SK-N-SH treated with all-trans-retinoic acid at 6 μM for 48 hours (cell line): ENCODE results near the gene DCP1B.

ENCODE experiments used
- ARNTL ChIP-seq: fragments of 450-650 bp; formaldehyde crosslinking; IDR thresholded peaks from 2 replicates; pipeline ENCODE4 v1.5.0; 2020; ENCODE audit warnings: low read depth, mild to moderate bottlenecking, moderate library complexity, borderline replicate concordance
- BACH2 ChIP-seq: fragments of 250-450 bp; sonication (Bioruptor Pico); IDR thresholded peaks from 2 replicates; pipeline ENCODE4 v1.9.0; 2021; ENCODE audit warnings: mild to moderate bottlenecking, borderline replicate concordance
- GLIS3 ChIP-seq: fragments of 250-450 bp; sonication (Bioruptor Pico); IDR thresholded peaks from 2 replicates; pipeline ENCODE4 v1.5.0; 2020; ENCODE audit warnings: mild to moderate bottlenecking, moderate library complexity
- POU6F1 ChIP-seq: fragments of 250-450 bp; sonication (Bioruptor Pico); IDR thresholded peaks from 2 replicates; pipeline ENCODE4 v1.8.0; 2021; ENCODE audit warnings: low read depth, mild to moderate bottlenecking, moderate library complexity, borderline replicate concordance
- RARB ChIP-seq: fragments of 250-450 bp; sonication (Bioruptor Pico); IDR thresholded peaks from 2 replicates; pipeline ENCODE4 v1.8.0; 2021; ENCODE audit warnings: mild to moderate bottlenecking, moderate library complexity
- ZNF565 ChIP-seq: fragments of 450-650 bp; formaldehyde crosslinking; conservative IDR thresholded peaks from 2 replicates; pipeline ENCODE4 v1.5.0; 2020; ENCODE audit warnings: low read depth, mild to moderate bottlenecking, moderate library complexity
- TF ChIP-seq, protein P1 (sequence below): fragments of 250-450 bp; sonication (Bioruptor Pico); IDR thresholded peaks from 2 replicates; pipeline ENCODE4 v1.8.0; 2020; ENCODE audit warnings: mild to moderate bottlenecking, moderate library complexity, borderline replicate concordance

- TF ChIP-seq, protein P1, sequence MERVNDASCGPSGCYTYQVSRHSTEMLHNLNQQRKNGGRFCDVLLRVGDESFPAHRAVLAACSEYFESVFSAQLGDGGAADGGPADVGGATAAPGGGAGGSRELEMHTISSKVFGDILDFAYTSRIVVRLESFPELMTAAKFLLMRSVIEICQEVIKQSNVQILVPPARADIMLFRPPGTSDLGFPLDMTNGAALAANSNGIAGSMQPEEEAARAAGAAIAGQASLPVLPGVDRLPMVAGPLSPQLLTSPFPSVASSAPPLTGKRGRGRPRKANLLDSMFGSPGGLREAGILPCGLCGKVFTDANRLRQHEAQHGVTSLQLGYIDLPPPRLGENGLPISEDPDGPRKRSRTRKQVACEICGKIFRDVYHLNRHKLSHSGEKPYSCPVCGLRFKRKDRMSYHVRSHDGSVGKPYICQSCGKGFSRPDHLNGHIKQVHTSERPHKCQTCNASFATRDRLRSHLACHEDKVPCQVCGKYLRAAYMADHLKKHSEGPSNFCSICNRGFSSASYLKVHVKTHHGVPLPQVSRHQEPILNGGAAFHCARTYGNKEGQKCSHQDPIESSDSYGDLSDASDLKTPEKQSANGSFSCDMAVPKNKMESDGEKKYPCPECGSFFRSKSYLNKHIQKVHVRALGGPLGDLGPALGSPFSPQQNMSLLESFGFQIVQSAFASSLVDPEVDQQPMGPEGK = no peak
- TF ChIP-seq POU6F1 (CRISPR knock-in tag) (no peak), ARNTL (CRISPR knock-in tag) (no peak), RARB (CRISPR knock-in tag) (no peak), BACH2 (CRISPR knock-in tag) (no peak), ZNF565 (CRISPR knock-in tag) (no peak), GLIS3 (CRISPR knock-in tag) (no peak)
Observed at GRCh38 chr12:1972260-1972659, 32.0 kb downstream of the DCP1B start.
